ENCODE measurements around the gene SNRPD1. TPM values are rescaled to one million over a fixed set of nuclear protein-coding genes. Genes with fewer than 3 reads are reported as not detected.

Gene SNRPD1
- total RNA-seq, 1 donor: 6.5 TPM

GRCh38 chr18:21680161-21680560, 68.0 kb downstream of the SNRPD1 start:
- DNase-seq (ENCODE audit: insufficient read length, low spot score, missing footprints): no peak
- Histone ChIP-seq H3K36me3 (ENCODE audit: insufficient read depth, low read length) (no peaks in the 10 kb centered on the region), H3K4me1 (ENCODE audit: insufficient read depth, low read length) (peaks cover 4% of the 10 kb centered on the region), H3K4me2 (ENCODE audit: insufficient read depth, low read length) (no peak overlapping the region), H3K27ac (ENCODE audit: low read depth, low read length) (no peak overlapping the region), H3K27me3 (ENCODE audit: insufficient read depth, low read length) (no peaks in the 10 kb centered on the region), H2AFZ (ENCODE audit: low read length) (no peak overlapping the region), H4K20me1 (ENCODE audit: insufficient read depth, low read length) (no peaks in the 10 kb centered on the region), H3K4me3 (ENCODE audit: insufficient read depth, low read length) (no peak overlapping the region), H3K9me3 (ENCODE audit: low read depth, low read length) (no peaks in the 10 kb centered on the region), H3K79me2 (ENCODE audit: insufficient read depth, low read length) (no peaks in the 10 kb centered on the region)
- no peak for TF ChIP-seq CTCF (IDR thresholded peaks at IDR 0.05; ENCODE audit: extremely low read depth, low read depth, low read length)

GRCh38 chr18:21682371-21683051, 70.4 kb downstream of the SNRPD1 start:
- peak overlapping the region; percentile 70 for H3K4me3 ChIP-seq (ENCODE audit: insufficient read depth, low read length)
- no peaks in the 10 kb centered on the region for H4K20me1 ChIP-seq (ENCODE audit: insufficient read depth, low read length)
- peak overlapping the region; percentile 84 for H3K4me2 ChIP-seq (ENCODE audit: insufficient read depth, low read length)
- H3K27ac ChIP-seq (ENCODE audit: low read depth, low read length): peak overlapping the region; percentile 68
- no peaks in the 10 kb centered on the region for H3K36me3 ChIP-seq (ENCODE audit: insufficient read depth, low read length)
- peak; percentile 77 for DNase-seq (ENCODE audit: insufficient read length, low spot score, missing footprints)
- TF ChIP-seq CTCF (IDR thresholded peaks at IDR 0.05; ENCODE audit: extremely low read depth, low read depth, low read length): no peak
- no peaks in the 10 kb centered on the region for H3K79me2 ChIP-seq (ENCODE audit: insufficient read depth, low read length)
- H3K4me1 ChIP-seq (ENCODE audit: insufficient read depth, low read length): peaks cover 12% of the 10 kb centered on the region
- no peaks in the 10 kb centered on the region for H3K9me3 ChIP-seq (ENCODE audit: low read depth, low read length)
- H3K27me3 ChIP-seq (ENCODE audit: insufficient read depth, low read length): no peaks in the 10 kb centered on the region
- H2AFZ ChIP-seq (ENCODE audit: low read length): peak overlapping the region; percentile 82

Small RNAs within 50 kb of the gene (small RNA-seq; reads per million reads assigned to genes)
- not detected for gene MIR320C1

Other genes starting within 250 kb of the SNRPD1 start
- 19.9 and 21.2 TPM in 2 replicates for gene ESCO1, start 11.6 kb upstream of the SNRPD1 start, total RNA-seq
- 3.8 and 4.0 TPM in 2 replicates for gene ABHD3, start 92.5 kb downstream of the SNRPD1 start, total RNA-seq
- gene MIB1, start 128.5 kb downstream of the SNRPD1 start, total RNA-seq: 56.9 and 64.4 TPM in 2 replicates